HepG2 (cell line): ENCODE data around the gene SLC39A1. TPM values are rescaled to one million over a fixed set of nuclear protein-coding genes. Genes with fewer than 3 reads are reported as not detected.

Experiments
- AHR ChIP-seq: IDR thresholded peaks from 2 replicates; pipeline ENCODE4 v1.6.1; 2018; ENCODE audit warnings: missing genetic modification reagents, missing compliant biosample characterization
- ATF2 ChIP-seq: sonication (generic); formaldehyde crosslinking; IDR thresholded peaks from 2 replicates; pipeline ENCODE4 v1.4.0; 2020; ENCODE audit warnings: missing genetic modification reagents
- ATF6 ChIP-seq: sonication (generic); formaldehyde crosslinking; conservative IDR thresholded peaks from 2 replicates; pipeline ENCODE4 v1.4.0; 2020; ENCODE audit warnings: missing genetic modification reagents
- CBFB ChIP-seq: sonication (generic); formaldehyde crosslinking; IDR thresholded peaks from 2 replicates; pipeline ENCODE4 v1.4.0; 2020; ENCODE audit warnings: missing genetic modification reagents
- CEBPG ChIP-seq: IDR thresholded peaks from 2 replicates; pipeline ENCODE4 v1.6.1; 2016
- GLI4 ChIP-seq: sonication (generic); formaldehyde crosslinking; IDR thresholded peaks from 2 replicates; pipeline ENCODE4 v1.5.1; 2020; ENCODE audit warnings: missing genetic modification reagents, mild to moderate bottlenecking, moderate library complexity, borderline replicate concordance
- GPBP1L1 ChIP-seq: sonication (generic); formaldehyde crosslinking; IDR thresholded peaks from 2 replicates; pipeline ENCODE4 v1.5.0; 2020; ENCODE audit warnings: mild to moderate bottlenecking, missing genetic modification reagents
- HMGA1 ChIP-seq: sonication (generic); formaldehyde crosslinking; conservative IDR thresholded peaks from 2 replicates; pipeline ENCODE4 v1.4.0; 2020; ENCODE audit warnings: missing genetic modification reagents
- IKZF4 ChIP-seq: sonication (generic); formaldehyde crosslinking; IDR thresholded peaks from 2 replicates; pipeline ENCODE4 v1.5.1; 2020; ENCODE audit warnings: borderline replicate concordance, mild to moderate bottlenecking, low read depth, missing genetic modification reagents; ENCODE audit errors: not compliant biosample characterization
- NR0B2 ChIP-seq: sonication (generic); formaldehyde crosslinking; IDR thresholded peaks from 2 replicates; pipeline ENCODE4 v1.4.0; 2020; ENCODE audit warnings: mild to moderate bottlenecking, missing genetic modification reagents
- NR1H2 ChIP-seq: sonication (generic); formaldehyde crosslinking; IDR thresholded peaks from 2 replicates; pipeline ENCODE4 v1.8.1; 2022; ENCODE audit warnings: low read depth, missing genetic modification reagents, borderline replicate concordance
- POGK ChIP-seq: sonication (generic); formaldehyde crosslinking; conservative IDR thresholded peaks from 2 replicates; pipeline ENCODE4 v1.8.0; 2022; ENCODE audit warnings: mild to moderate bottlenecking, moderate library complexity, missing genetic modification reagents
- REXO4 ChIP-seq: sonication (generic); formaldehyde crosslinking; IDR thresholded peaks from 2 replicates; pipeline ENCODE4 v1.8.0; 2022; ENCODE audit warnings: missing genetic modification reagents, mild to moderate bottlenecking, borderline replicate concordance
- TARDBP ChIP-seq: sonication (generic); formaldehyde crosslinking; IDR thresholded peaks from 2 replicates; pipeline ENCODE4 v1.8.0; 2022; ENCODE audit warnings: mild to moderate bottlenecking, missing genetic modification reagents
- TBX3 ChIP-seq: fragments of 450-650 bp; IDR thresholded peaks from 2 replicates; pipeline ENCODE4 v1.6.1; 2017; ENCODE audit warnings: antibody characterized with exemption, mild to moderate bottlenecking, inconsistent platforms, borderline replicate concordance
- YEATS4 ChIP-seq: sonication (generic); formaldehyde crosslinking; IDR thresholded peaks from 2 replicates; pipeline ENCODE4 v1.4.0; 2020; ENCODE audit warnings: missing genetic modification reagents, borderline replicate concordance
- ZNF274 ChIP-seq: sonication (generic); formaldehyde crosslinking; IDR thresholded peaks from 2 replicates; pipeline ENCODE4 v1.5.1; 2020; ENCODE audit warnings: mild to moderate bottlenecking, missing genetic modification reagents
- ZNF292 ChIP-seq: sonication (generic); formaldehyde crosslinking; IDR thresholded peaks from 2 replicates; pipeline ENCODE4 v1.8.1; 2022; ENCODE audit warnings: mild to moderate bottlenecking, low read depth, missing genetic modification reagents, borderline replicate concordance
- ZNF382 ChIP-seq: sonication (generic); formaldehyde crosslinking; IDR thresholded peaks from 2 replicates; pipeline ENCODE4 v1.5.0; 2020; ENCODE audit warnings: missing genetic modification reagents, mild to moderate bottlenecking, borderline replicate concordance
- ZNF720 ChIP-seq: sonication (generic); formaldehyde crosslinking; IDR thresholded peaks from 2 replicates; pipeline ENCODE4 v1.4.0; 2020; ENCODE audit warnings: missing genetic modification reagents
- ZNF772 ChIP-seq: sonication (generic); formaldehyde crosslinking; IDR thresholded peaks from 2 replicates; pipeline ENCODE4 v1.5.0; 2020; ENCODE audit warnings: mild to moderate bottlenecking, missing genetic modification reagents
- ZSCAN22 ChIP-seq: sonication (generic); formaldehyde crosslinking; IDR thresholded peaks from 2 replicates; pipeline ENCODE4 v1.4.0; 2020; ENCODE audit warnings: mild to moderate bottlenecking, missing genetic modification reagents
- ZSCAN31 ChIP-seq: sonication (generic); formaldehyde crosslinking; IDR thresholded peaks from 2 replicates; pipeline ENCODE4 v1.5.0; 2020; ENCODE audit warnings: low read depth, mild to moderate bottlenecking, missing genetic modification reagents
- polyA plus RNA-seq, 8 experiments: library from polyadenylated mRNA; depleted of rRNA in 3 of 8; stranded (reverse) in 7 of 8; unstranded in 1 of 8; fragments of >200 nt; fragmentation: Illumina TruSeq in 4 of 8; extraction: Trizol in 4 of 8; gene quantifications; 2 replicates each; pipeline versions ENCODE4 v1.2.1 to v1.2.3, GENCODE V29; 2011 to 2016; ENCODE audit warnings: low read depth in 4 of 8, missing spikeins in 1 of 8, mixed read lengths in 1 of 8; ENCODE audit not compliant: insufficient read depth in 1 of 8
- total RNA-seq, 5 experiments: library from RNA; depleted of rRNA; stranded (reverse); fragments of >200 nt; fragmentation: Illumina TruSeq; extraction: Trizol; gene quantifications; 2 replicates each; pipeline ENCODE4 v1.2.3, GENCODE V29; 2016; ENCODE audit warnings: low read depth in 1 of 5

SLC39A1 gene
- total and polyA plus RNA-seq, 2 of the 13 experiments (the other 11 are each of a cell fraction or from before 2014, with no cell fraction given) = 71.2 to 78.4 TPM

GRCh38 chr1:153963030-153963849 is at the start of gene SLC39A1 (continued):
- TF ChIP-seq TBX3 = no peak
- no peak for TF ChIP-seq ZNF772 (CRISPR knock-in tag)
- TF ChIP-seq ATF2 (CRISPR knock-in tag) = peak; percentile 86; the same call in 1 of the 2 replicates
- TF ChIP-seq ZNF382 (CRISPR knock-in tag) = no peak
- no peak for TF ChIP-seq ZSCAN22 (CRISPR knock-in tag)
- TF ChIP-seq ZNF274 (CRISPR knock-in tag) = no peak
- TF ChIP-seq ATF6 (CRISPR knock-in tag) = no peak
- no peak for TF ChIP-seq ZNF720 (CRISPR knock-in tag)
- no peak for TF ChIP-seq NR1H2 (CRISPR knock-in tag)
- TF ChIP-seq NR0B2 (CRISPR knock-in tag) = no peak
- TF ChIP-seq REXO4 (CRISPR knock-in tag) = no peak
- TF ChIP-seq CBFB (CRISPR knock-in tag) = no peak
- no peak; the same call in 1 of the 2 replicates for TF ChIP-seq ZSCAN31 (CRISPR knock-in tag)
- no peak for TF ChIP-seq HMGA1
- peak; percentile 91 for TF ChIP-seq YEATS4 (CRISPR knock-in tag)
- 0 out of 2 replicates have a peak, but pooled peaks have one; percentile 63 for TF ChIP-seq AHR (CRISPR knock-in tag)
- no peak for TF ChIP-seq CEBPG (CRISPR knock-in tag)
- no peak for TF ChIP-seq ZNF292
- no peak for TF ChIP-seq GPBP1L1
- peak; percentile 9; the same call in 1 of the 2 replicates for TF ChIP-seq TARDBP (CRISPR knock-in tag)
- no peak for TF ChIP-seq GLI4 (CRISPR knock-in tag)
- TF ChIP-seq POGK = no peak
- TF ChIP-seq IKZF4 = no peak
